Measurements from ENCODE around the gene LSR. TPM values are rescaled to one million over a fixed set of nuclear protein-coding genes. Genes with fewer than 3 reads are reported as not detected.

The LSR gene
- total RNA-seq, 3 donors from 2014 or later, result 123 to 302 (median 289) TPM

DNA sequence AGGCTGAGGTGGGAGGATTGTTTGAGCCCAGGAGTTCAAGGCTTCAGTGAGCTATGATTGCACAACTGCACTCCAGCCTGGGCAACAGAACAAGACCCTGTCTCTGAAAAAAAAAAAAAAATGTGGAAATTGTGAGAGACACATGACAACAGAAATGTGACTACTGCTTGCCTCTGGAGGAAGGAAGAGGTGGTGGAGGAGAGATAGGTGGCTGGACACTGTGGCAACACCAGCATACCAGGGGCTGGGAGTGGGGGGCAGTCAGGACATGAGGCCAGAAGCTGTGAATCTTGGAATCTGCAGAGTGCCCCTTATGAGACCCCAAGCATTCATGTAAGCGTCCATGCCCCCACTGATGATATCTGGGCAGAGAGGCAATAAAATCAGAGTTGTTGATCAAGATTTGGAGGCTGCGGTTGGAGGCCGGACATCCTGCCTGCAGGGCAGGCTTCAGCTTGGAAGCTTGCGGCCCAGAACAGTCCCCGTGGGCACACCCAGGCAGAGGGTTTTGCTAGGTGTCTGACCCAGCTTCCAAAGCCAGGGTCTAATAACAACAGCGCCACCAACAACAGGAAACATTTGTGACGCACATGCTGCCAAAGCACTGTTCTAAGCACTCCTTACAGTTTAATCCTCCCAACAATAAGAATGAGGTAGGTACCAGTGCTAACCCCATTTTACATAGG, 37.1 kb upstream of the LSR start:
- intact Hi-C loops (cut with DNase I, micrococcal nuclease), result no loop called here
- peaks cover under 1% of the 10 kb centered on the region for H3K9me3 ChIP-seq
- DNase-seq, result peak; percentile 54 to 87 (median 61)
- TF ChIP-seq, protein P1, sequence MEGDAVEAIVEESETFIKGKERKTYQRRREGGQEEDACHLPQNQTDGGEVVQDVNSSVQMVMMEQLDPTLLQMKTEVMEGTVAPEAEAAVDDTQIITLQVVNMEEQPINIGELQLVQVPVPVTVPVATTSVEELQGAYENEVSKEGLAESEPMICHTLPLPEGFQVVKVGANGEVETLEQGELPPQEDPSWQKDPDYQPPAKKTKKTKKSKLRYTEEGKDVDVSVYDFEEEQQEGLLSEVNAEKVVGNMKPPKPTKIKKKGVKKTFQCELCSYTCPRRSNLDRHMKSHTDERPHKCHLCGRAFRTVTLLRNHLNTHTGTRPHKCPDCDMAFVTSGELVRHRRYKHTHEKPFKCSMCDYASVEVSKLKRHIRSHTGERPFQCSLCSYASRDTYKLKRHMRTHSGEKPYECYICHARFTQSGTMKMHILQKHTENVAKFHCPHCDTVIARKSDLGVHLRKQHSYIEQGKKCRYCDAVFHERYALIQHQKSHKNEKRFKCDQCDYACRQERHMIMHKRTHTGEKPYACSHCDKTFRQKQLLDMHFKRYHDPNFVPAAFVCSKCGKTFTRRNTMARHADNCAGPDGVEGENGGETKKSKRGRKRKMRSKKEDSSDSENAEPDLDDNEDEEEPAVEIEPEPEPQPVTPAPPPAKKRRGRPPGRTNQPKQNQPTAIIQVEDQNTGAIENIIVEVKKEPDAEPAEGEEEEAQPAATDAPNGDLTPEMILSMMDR (IDR thresholded peaks at IDR 0.05), result no peak
- no peaks in the 10 kb centered on the region for H3K36me3 ChIP-seq (ENCODE audit: low read depth)
- ATAC-seq, result peak; percentile 56
- peaks cover 20% of the 10 kb centered on the region for H3K4me1 ChIP-seq (ENCODE audit: low read depth)
- H3K4me3 ChIP-seq, result no peak overlapping the region

- peaks cover 20% of the 10 kb centered on the region for H3K4me1 ChIP-seq (ENCODE audit: low read depth)
- intact Hi-C loops (cut with DNase I, micrococcal nuclease), result no loop called here
- ATAC-seq, result no peak
- peaks cover 5% of the 10 kb centered on the region for H3K9me3 ChIP-seq
- TF ChIP-seq, protein P1 (IDR thresholded peaks at IDR 0.05), result no peak
- DNase-seq, result no peak
- no peak overlapping the region for H3K4me3 ChIP-seq
- no peaks in the 10 kb centered on the region for H3K36me3 ChIP-seq (ENCODE audit: low read depth)
These were observed 36.6 kb upstream of the LSR start for GRCh38 chr19:35212241-35212640.

DNA sequence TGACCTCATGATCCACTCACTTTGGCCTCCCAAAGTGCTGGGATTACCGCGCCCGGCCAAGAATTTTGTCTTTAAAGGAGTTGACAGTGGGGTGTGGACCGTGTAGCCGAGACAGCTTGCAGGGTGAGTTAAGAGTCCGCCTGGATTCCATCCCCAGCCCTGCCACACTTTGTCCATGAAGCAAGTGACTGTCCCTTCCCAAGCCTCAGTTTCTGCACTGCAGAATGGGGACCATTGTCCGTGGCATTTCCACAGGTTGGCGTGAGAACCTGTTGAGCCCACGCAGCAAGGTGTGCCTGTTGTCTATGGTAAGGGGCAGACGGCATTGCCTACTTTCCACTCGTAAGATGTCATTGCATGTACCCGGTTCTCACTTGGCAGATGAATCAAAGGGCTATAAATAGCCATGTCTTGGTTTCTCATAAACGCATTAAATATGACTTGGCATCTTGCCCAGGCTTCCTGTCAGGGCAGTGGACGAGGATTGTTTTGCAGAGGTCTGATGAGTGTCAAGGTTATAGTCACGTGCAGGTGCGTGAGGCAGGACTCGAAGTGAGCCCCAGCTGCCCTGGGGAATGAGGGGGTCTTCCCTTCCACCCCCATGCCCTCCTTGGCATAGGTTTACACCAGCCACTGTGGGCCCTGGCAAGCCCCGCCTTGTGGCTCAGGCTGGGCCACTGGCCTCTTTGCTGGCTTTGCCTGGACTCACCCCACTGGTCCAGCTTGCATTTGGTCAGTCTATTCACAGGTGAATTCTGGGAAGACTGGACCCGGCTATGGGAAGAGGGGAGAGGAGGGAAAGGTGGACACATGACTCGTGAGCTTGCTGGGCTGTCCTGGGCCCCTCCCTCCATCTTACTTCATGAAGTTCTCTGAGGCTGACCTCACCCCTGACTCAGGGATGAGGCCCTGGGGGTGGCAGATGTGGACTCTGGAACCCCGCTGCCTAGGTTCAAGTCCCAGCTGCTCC, 34.9 kb upstream of the LSR start:
- H3K4me1 ChIP-seq (ENCODE audit: low read depth), result peaks cover 20% of the 10 kb centered on the region
- DNase-seq, result peak; percentile 64 to 91 (median 74)
- H3K4me3 ChIP-seq, result no peak overlapping the region
- peak; percentile 85 for ATAC-seq
- H3K9me3 ChIP-seq, result peaks cover 5% of the 10 kb centered on the region
- no peaks in the 10 kb centered on the region for H3K36me3 ChIP-seq (ENCODE audit: low read depth)
- intact Hi-C loops (cut with DNase I, micrococcal nuclease), result no loop called here
- TF ChIP-seq, protein P1 (IDR thresholded peaks at IDR 0.05), result no peak

DNA sequence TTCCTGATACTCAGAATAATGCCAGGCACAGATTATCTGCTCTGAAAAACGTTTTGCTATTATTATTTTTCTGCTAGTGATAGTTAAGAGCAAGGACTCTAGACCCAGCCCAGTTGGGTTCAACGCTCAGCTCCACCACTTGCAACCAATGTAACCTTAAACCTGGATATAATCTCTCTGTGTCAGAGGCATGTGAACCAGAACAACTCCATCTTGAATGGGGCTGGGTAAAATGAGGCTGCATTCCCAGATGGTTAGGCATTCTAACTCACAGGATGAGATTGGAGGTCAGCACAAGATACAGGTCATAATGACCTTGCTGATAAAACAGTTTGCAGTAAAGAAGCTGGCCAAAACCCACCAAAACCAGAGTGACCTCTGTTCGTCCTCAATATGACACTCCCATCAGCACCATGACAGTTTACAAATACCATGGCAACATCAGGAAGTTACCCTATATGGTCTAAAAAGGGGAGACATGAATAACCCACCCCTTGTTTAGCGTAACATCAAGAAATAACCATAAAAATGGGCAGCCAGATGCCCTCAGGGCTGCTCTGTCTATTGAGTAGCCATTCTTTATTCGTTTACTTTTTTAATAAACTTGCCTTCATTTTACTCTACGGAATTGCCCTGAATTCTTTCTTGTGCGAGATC, 33.9 kb upstream of the LSR start:
- Histone ChIP-seq H3K4me3 (no peak overlapping the region), H3K4me1 (ENCODE audit: low read depth) (peaks cover 20% of the 10 kb centered on the region), H3K9me3 (peaks cover 5% of the 10 kb centered on the region), H3K36me3 (ENCODE audit: low read depth) (no peaks in the 10 kb centered on the region)
- DNase-seq, result no peak
- ATAC-seq, result no peak
- TF ChIP-seq, protein P1 (IDR thresholded peaks at IDR 0.05), result no peak
- intact Hi-C loops (cut with DNase I, micrococcal nuclease), result no loop called here

GRCh38 chr19:35216016-35216832, 32.6 kb upstream of the LSR start:
- Histone ChIP-seq H3K36me3 (ENCODE audit: low read depth) (no peaks in the 10 kb centered on the region), H3K4me1 (ENCODE audit: low read depth) (peaks cover 20% of the 10 kb centered on the region), H3K4me3 (no peak overlapping the region), H3K9me3 (peaks cover 5% of the 10 kb centered on the region)
- DNase-seq (no peak), ATAC-seq (no peak)
- TF ChIP-seq, protein P1 (IDR thresholded peaks at IDR 0.05), result no peak
- intact Hi-C loops (cut with DNase I, micrococcal nuclease), result no loop called here
